ENCODE data around the gene GOLGA8K. TPM values are rescaled to one million over a fixed set of nuclear protein-coding genes. Genes with fewer than 3 reads are reported as not detected.
A peak's percentile ranks its signal among the peaks of the same experiment; 100 is the strongest.
"Not testable (repeated sequence)": the region's sequence is repeated elsewhere in the genome, so short reads cannot be mapped to it uniquely, and the experiment has no call there.

GOLGA8K gene
- total RNA-seq (under 1 TPM in 4 of 5 donors, not detected in 1; 0.19 to 0.66 (median 0.49) TPM), total RNA-seq (0 to 0.37 (median 0.04) reads per million in 29 experiments)
- 0.15 TPM for total RNA-seq (2013)

- WGBS (ENCODE audit: insufficient coverage) = no CpG with 5 or more reads among the region's 8 CpGs
- H3K36me3 Mint-ChIP-seq; H3K4me3 ChIP-seq (ENCODE audit: control insufficient read depth in 1 of 2, extremely low read depth in 1 of 2, low read length in 1 of 2); H3K4me3 Mint-ChIP-seq; H3K36me3 ChIP-seq (ENCODE audit: control insufficient read depth in 2 of 2, extremely low read depth in 1 of 2, insufficient read depth in 1 of 2, low read length in 1 of 2); H3K27me3 Mint-ChIP-seq; H3K4me1 ChIP-seq (ENCODE audit: control insufficient read depth in 1 of 2, extremely low read depth in 1 of 2, insufficient read depth in 2 of 2, low read length in 2 of 2); POLR2A ChIA-PET; H3K27ac ChIP-seq (ENCODE audit: low read length); H3K4me1 Mint-ChIP-seq; CTCF ChIA-PET; H3K9me3 Mint-ChIP-seq; H3K9me3 ChIP-seq; ATAC-seq (replicated peaks in 1 of 4); H3K27ac Mint-ChIP-seq; DNase-seq; H3K27me3 ChIP-seq (replicated peaks in 1 of 2; ENCODE audit: control insufficient read depth in 2 of 2, extremely low read depth in 1 of 2, insufficient read depth in 2 of 2, low read length in 1 of 2): not testable (repeated sequence)
Measured at GRCh38 chr15:32403192-32403591, at the start of gene GOLGA8K. GOLGA8K (minus strand) TSS chr15:32403292; CDS start chr15:32403194, 98 bp downstream.

GRCh38 chr15:32440445-32440977, 37.4 kb upstream of the GOLGA8K start:
- DNase-seq = peak in 2 of 35 experiments; percentile 0 to 6
- H3K4me3 ChIP-seq (ENCODE audit: control insufficient read depth in 1 of 2, extremely low read depth in 1 of 2, low read length in 1 of 2); H3K27ac ChIP-seq (ENCODE audit: low read length); H3K27ac Mint-ChIP-seq; H3K4me1 Mint-ChIP-seq; H3K9me3 Mint-ChIP-seq; H3K27me3 Mint-ChIP-seq; H3K27me3 ChIP-seq (replicated peaks in 1 of 2; ENCODE audit: control insufficient read depth in 2 of 2, extremely low read depth in 1 of 2, insufficient read depth in 2 of 2, low read length in 1 of 2); H3K9me3 ChIP-seq; H3K36me3 ChIP-seq (ENCODE audit: control insufficient read depth in 2 of 2, extremely low read depth in 1 of 2, insufficient read depth in 1 of 2, low read length in 1 of 2); H3K36me3 Mint-ChIP-seq; CTCF ChIA-PET; POLR2A ChIA-PET; H3K4me3 Mint-ChIP-seq; H3K4me1 ChIP-seq (ENCODE audit: control insufficient read depth in 1 of 2, extremely low read depth in 1 of 2, insufficient read depth in 2 of 2, low read length in 2 of 2): not testable (repeated sequence)
- peak; percentile 37 to 75 (median 60) for ATAC-seq (replicated peaks in 1 of 4)
- WGBS (ENCODE audit: insufficient coverage) = no CpG with 5 or more reads among the region's 12 CpGs

- POLR2A ChIA-PET; H3K27ac Mint-ChIP-seq; H3K4me1 Mint-ChIP-seq; H3K36me3 Mint-ChIP-seq; H3K4me3 Mint-ChIP-seq; H3K36me3 ChIP-seq (ENCODE audit: control insufficient read depth in 2 of 2, extremely low read depth in 1 of 2, insufficient read depth in 1 of 2, low read length in 1 of 2); H3K27me3 Mint-ChIP-seq; DNase-seq; H3K4me1 ChIP-seq (ENCODE audit: control insufficient read depth in 1 of 2, extremely low read depth in 1 of 2, insufficient read depth in 2 of 2, low read length in 2 of 2); H3K4me3 ChIP-seq (ENCODE audit: control insufficient read depth in 1 of 2, extremely low read depth in 1 of 2, low read length in 1 of 2); H3K27ac ChIP-seq (ENCODE audit: low read length); H3K9me3 ChIP-seq; H3K27me3 ChIP-seq (replicated peaks in 1 of 2; ENCODE audit: control insufficient read depth in 2 of 2, extremely low read depth in 1 of 2, insufficient read depth in 2 of 2, low read length in 1 of 2); CTCF ChIA-PET; H3K9me3 Mint-ChIP-seq: not testable (repeated sequence)
- no CpG with 5 or more reads among the region's 73 CpGs for WGBS (ENCODE audit: insufficient coverage)
- ATAC-seq (replicated peaks in 1 of 4) = peak; percentile 54 to 73 (median 64)
Measured at GRCh38 chr15:32434102-32434963, 31.2 kb upstream of the GOLGA8K start.

- H3K4me3 ChIP-seq (ENCODE audit: control insufficient read depth in 1 of 2, extremely low read depth in 1 of 2, low read length in 1 of 2); H3K4me3 Mint-ChIP-seq; POLR2A ChIA-PET; H3K27ac Mint-ChIP-seq; H3K36me3 Mint-ChIP-seq; H3K27ac ChIP-seq (ENCODE audit: low read length); H3K9me3 Mint-ChIP-seq; H3K4me1 Mint-ChIP-seq; CTCF ChIA-PET; DNase-seq; H3K4me1 ChIP-seq (ENCODE audit: control insufficient read depth in 1 of 2, extremely low read depth in 1 of 2, insufficient read depth in 2 of 2, low read length in 2 of 2); H3K9me3 ChIP-seq; H3K36me3 ChIP-seq (ENCODE audit: control insufficient read depth in 2 of 2, extremely low read depth in 1 of 2, insufficient read depth in 1 of 2, low read length in 1 of 2); ATAC-seq (replicated peaks in 1 of 4); H3K27me3 ChIP-seq (replicated peaks in 1 of 2; ENCODE audit: control insufficient read depth in 2 of 2, extremely low read depth in 1 of 2, insufficient read depth in 2 of 2, low read length in 1 of 2); H3K27me3 Mint-ChIP-seq: not testable (repeated sequence)
- no CpG with 5 or more reads among the region's 4 CpGs for WGBS (ENCODE audit: insufficient coverage)
Measured at GRCh38 chr15:32427635-32428034, 24.5 kb upstream of the GOLGA8K start.

- WGBS (ENCODE audit: insufficient coverage) = no CpG with 5 or more reads among the region's 4 CpGs
- H3K4me1 ChIP-seq (ENCODE audit: control insufficient read depth in 1 of 2, extremely low read depth in 1 of 2, insufficient read depth in 2 of 2, low read length in 2 of 2); H3K27me3 Mint-ChIP-seq; ATAC-seq (replicated peaks in 1 of 4); CTCF ChIA-PET; H3K9me3 ChIP-seq; H3K4me3 ChIP-seq (ENCODE audit: control insufficient read depth in 1 of 2, extremely low read depth in 1 of 2, low read length in 1 of 2); H3K9me3 Mint-ChIP-seq; H3K4me1 Mint-ChIP-seq; H3K27me3 ChIP-seq (replicated peaks in 1 of 2; ENCODE audit: control insufficient read depth in 2 of 2, extremely low read depth in 1 of 2, insufficient read depth in 2 of 2, low read length in 1 of 2); H3K4me3 Mint-ChIP-seq; H3K27ac ChIP-seq (ENCODE audit: low read length); H3K27ac Mint-ChIP-seq; H3K36me3 Mint-ChIP-seq; DNase-seq; H3K36me3 ChIP-seq (ENCODE audit: control insufficient read depth in 2 of 2, extremely low read depth in 1 of 2, insufficient read depth in 1 of 2, low read length in 1 of 2); POLR2A ChIA-PET: not testable (repeated sequence)
Measured at GRCh38 chr15:32426511-32426910, 23.4 kb upstream of the GOLGA8K start.

- H3K27ac ChIP-seq (ENCODE audit: low read length); CTCF ChIA-PET; H3K36me3 Mint-ChIP-seq; H3K27ac Mint-ChIP-seq; H3K9me3 ChIP-seq; H3K36me3 ChIP-seq (ENCODE audit: control insufficient read depth in 2 of 2, extremely low read depth in 1 of 2, insufficient read depth in 1 of 2, low read length in 1 of 2); H3K27me3 ChIP-seq (replicated peaks in 1 of 2; ENCODE audit: control insufficient read depth in 2 of 2, extremely low read depth in 1 of 2, insufficient read depth in 2 of 2, low read length in 1 of 2); H3K4me1 Mint-ChIP-seq; H3K4me1 ChIP-seq (ENCODE audit: control insufficient read depth in 1 of 2, extremely low read depth in 1 of 2, insufficient read depth in 2 of 2, low read length in 2 of 2); H3K4me3 ChIP-seq (ENCODE audit: control insufficient read depth in 1 of 2, extremely low read depth in 1 of 2, low read length in 1 of 2); H3K27me3 Mint-ChIP-seq; POLR2A ChIA-PET; H3K4me3 Mint-ChIP-seq; H3K9me3 Mint-ChIP-seq: not testable (repeated sequence)
- no CpG with 5 or more reads among the region's 3 CpGs for WGBS (ENCODE audit: insufficient coverage)
- ATAC-seq (replicated peaks in 1 of 4) = peak in 2 of 4 experiments; percentile 47 to 53
- peak in 2 of 35 experiments; percentile 0 to 1 for DNase-seq
Measured at GRCh38 chr15:32407903-32408302, 4.8 kb upstream of the GOLGA8K start.
